ENCODE measurements around the gene COL21A1.

DNA sequence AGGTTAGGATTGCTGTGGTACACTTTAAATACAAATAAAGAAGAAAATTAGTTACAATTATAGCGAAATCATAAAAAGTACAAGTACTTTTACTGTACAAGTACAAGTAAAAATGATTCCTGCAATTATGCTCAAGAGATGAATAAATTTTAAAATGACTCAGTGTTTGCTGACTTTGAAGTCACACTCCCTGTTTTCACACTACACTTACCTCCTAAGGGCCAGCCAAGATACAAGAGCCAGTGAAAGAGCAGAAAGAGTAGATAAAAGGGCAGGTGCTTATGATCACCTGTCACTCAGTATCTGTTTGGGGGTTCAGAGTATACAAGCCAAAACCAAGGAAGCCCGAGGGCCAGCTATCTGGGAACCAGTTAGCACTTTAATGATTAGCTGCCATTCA lies 41.0 kb upstream of the COL21A1 start:
- TF ChIP-seq, protein P1, sequence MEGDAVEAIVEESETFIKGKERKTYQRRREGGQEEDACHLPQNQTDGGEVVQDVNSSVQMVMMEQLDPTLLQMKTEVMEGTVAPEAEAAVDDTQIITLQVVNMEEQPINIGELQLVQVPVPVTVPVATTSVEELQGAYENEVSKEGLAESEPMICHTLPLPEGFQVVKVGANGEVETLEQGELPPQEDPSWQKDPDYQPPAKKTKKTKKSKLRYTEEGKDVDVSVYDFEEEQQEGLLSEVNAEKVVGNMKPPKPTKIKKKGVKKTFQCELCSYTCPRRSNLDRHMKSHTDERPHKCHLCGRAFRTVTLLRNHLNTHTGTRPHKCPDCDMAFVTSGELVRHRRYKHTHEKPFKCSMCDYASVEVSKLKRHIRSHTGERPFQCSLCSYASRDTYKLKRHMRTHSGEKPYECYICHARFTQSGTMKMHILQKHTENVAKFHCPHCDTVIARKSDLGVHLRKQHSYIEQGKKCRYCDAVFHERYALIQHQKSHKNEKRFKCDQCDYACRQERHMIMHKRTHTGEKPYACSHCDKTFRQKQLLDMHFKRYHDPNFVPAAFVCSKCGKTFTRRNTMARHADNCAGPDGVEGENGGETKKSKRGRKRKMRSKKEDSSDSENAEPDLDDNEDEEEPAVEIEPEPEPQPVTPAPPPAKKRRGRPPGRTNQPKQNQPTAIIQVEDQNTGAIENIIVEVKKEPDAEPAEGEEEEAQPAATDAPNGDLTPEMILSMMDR (IDR thresholded peaks at IDR 0.05), result no peak
- TF ChIP-seq POLR2A (IDR thresholded peaks at IDR 0.05), result no peak

Measured in vagina (tissue), 2 donors.